Endothelial cell of umbilical vein (primary cell): Measurements from ENCODE around the gene LYRM1. TPM values are rescaled to one million over a fixed set of nuclear protein-coding genes. Genes with fewer than 3 reads are reported as not detected.

Experiments
- BruUV-seq: library from RNA; stranded (reverse); fragments of 400-500 nt; replicated peaks from 2 replicates; lab custom pipeline; 2021; lab: Mats Ljungman, UMichigan
- CTCF ChIA-PET: fragments of 300-600, 350-600 bp; sonication (Branson Sonifier 250); formaldehyde crosslinking; loops from one replicate; lab custom pipeline; 2021; ENCODE audit warnings: antibody characterized with exemption, inconsistent platforms; lab: Charles Lee
- POLR2A ChIA-PET: fragments of 300-600, 350-600 bp; sonication (Branson Sonifier 250); formaldehyde crosslinking; loops from one replicate; lab custom pipeline; 2021; ENCODE audit warnings: antibody characterized with exemption, inconsistent platforms; lab: Charles Lee
- DNase-seq: peaks from one replicate; pipeline ENCODE4 v3.0.0-alpha.2; 2011; ENCODE audit warnings: low read depth, low spot score
- FAIRE-seq: peaks from 2 replicates; lab custom pipeline; 2011; peaks lifted over from hg19 to GRCh38; lab: Jason Lieb, UNC
- H2AFZ ChIP-seq: 2 replicates; pipeline ENCODE4 v1.6.0; 2012; ENCODE audit warnings: low read depth, low read length, control low read depth, inconsistent platforms
- H3K27ac ChIP-seq: 2 replicates; pipeline ENCODE4 v1.5.1; 2011; ENCODE audit warnings: low read depth, mild to moderate bottlenecking, control low read depth, low read length, moderate library complexity; ENCODE audit not compliant: insufficient read depth
- H3K27me3 ChIP-seq, 2 experiments: 2 replicates each; pipeline versions ENCODE4 v1.6.0 to v1.6.1; 2011; ENCODE audit warnings: low read length in 2 of 2, mixed read lengths in 1 of 2; ENCODE audit not compliant: control insufficient read depth in 2 of 2, insufficient read depth in 2 of 2
- H3K36me3 ChIP-seq, 2 experiments: 2 replicates in 1 of 2; 3 replicates in 1 of 2; pipeline ENCODE4 v1.5.1; 2011; ENCODE audit warnings: low read length in 2 of 2, mild to moderate bottlenecking in 1 of 2, moderate library complexity in 1 of 2; ENCODE audit not compliant: control insufficient read depth in 2 of 2, insufficient read depth in 2 of 2; ENCODE audit errors: extremely low read depth in 1 of 2
- H3K4me1 ChIP-seq: 3 replicates; pipeline ENCODE4 v1.5.1; 2011; ENCODE audit warnings: mild to moderate bottlenecking, low read length; ENCODE audit not compliant: control insufficient read depth, insufficient read depth; ENCODE audit errors: extremely low read depth
- H3K4me2 ChIP-seq: 2 replicates; pipeline ENCODE4 v1.6.1; 2011; ENCODE audit warnings: low read length, control low read depth, mixed read lengths; ENCODE audit not compliant: insufficient read depth
- H3K4me3 ChIP-seq, 3 experiments: fragments of 200-600 bp in 1 of 3; sonication (generic), shearing (Covaris generic) in 1 of 3; replicated peaks in 1 of 3; 2 replicates each; pipeline ENCODE4 v1.5.1; 2011 to 2016; ENCODE audit warnings: control low read depth in 3 of 3, low read length in 3 of 3, mild to moderate bottlenecking in 2 of 3, inconsistent platforms in 1 of 3, low read depth in 1 of 3, moderate library complexity in 1 of 3; ENCODE audit not compliant: insufficient read depth in 1 of 3
- H3K79me2 ChIP-seq: 2 replicates; pipeline ENCODE4 v1.6.0; 2012; ENCODE audit warnings: low read length, inconsistent platforms; ENCODE audit not compliant: control insufficient read depth, insufficient read depth
- H3K9ac ChIP-seq: replicated peaks from 2 replicates; pipeline ENCODE3; 2011; ENCODE audit warnings: low read length, control low read depth; ENCODE audit not compliant: insufficient read depth; ENCODE audit errors: extremely low read depth
- H3K9me1 ChIP-seq: replicated peaks from 3 replicates; pipeline ENCODE4 v1.6.0; 2011; ENCODE audit warnings: mild to moderate bottlenecking, low read length; ENCODE audit not compliant: control insufficient read depth, insufficient read depth; ENCODE audit errors: extremely low read depth
- H3K9me3 ChIP-seq: replicated peaks from 2 replicates; pipeline ENCODE4 v1.5.1; 2012; ENCODE audit warnings: low read length, inconsistent platforms; ENCODE audit not compliant: control insufficient read depth, insufficient read depth
- H4K20me1 ChIP-seq: replicated peaks from 2 replicates; pipeline ENCODE3; 2011; ENCODE audit warnings: mild to moderate bottlenecking, low read length; ENCODE audit not compliant: control insufficient read depth, insufficient read depth; ENCODE audit errors: extremely low read depth
- CTCF ChIP-seq, 2 donors: IDR thresholded peaks; 1 replicate in 1 of 2; 2 replicates in 1 of 2; pipeline ENCODE4 v1.5.1; 2011; ENCODE audit warnings: low read length in 2 of 2, mild to moderate bottlenecking in 2 of 2, moderate library complexity in 2 of 2, control low read depth in 1 of 2, inconsistent platforms in 1 of 2, low read depth in 1 of 2; ENCODE audit not compliant: insufficient read depth in 1 of 2; ENCODE audit errors: extremely low read depth in 1 of 2
- EZH2 ChIP-seq: IDR thresholded peaks from 2 replicates; pipeline ENCODE4 v1.6.1; 2012; ENCODE audit warnings: borderline replicate concordance, low read depth, mild to moderate bottlenecking, moderate library complexity, low read length, inconsistent platforms; ENCODE audit not compliant: severe bottlenecking
- FOS ChIP-seq: IDR thresholded peaks from 2 replicates; pipeline ENCODE4 v1.6.1; 2011; ENCODE audit warnings: mild to moderate bottlenecking, low read length, moderate library complexity, borderline replicate concordance; ENCODE audit not compliant: insufficient read depth
- GATA2 ChIP-seq: IDR thresholded peaks from 2 replicates; pipeline ENCODE4 v1.7.0; 2011; ENCODE audit warnings: low read depth, mild to moderate bottlenecking, moderate library complexity, mixed read lengths, low read length; ENCODE audit not compliant: insufficient read length, insufficient read depth
- JUN ChIP-seq: IDR thresholded peaks from 2 replicates; pipeline ENCODE4 v1.6.1; 2011; ENCODE audit warnings: borderline replicate concordance, low read depth; ENCODE audit not compliant: insufficient read length, insufficient read depth
- MAX ChIP-seq: IDR thresholded peaks from 2 replicates; pipeline ENCODE4 v1.6.1; 2011; ENCODE audit not compliant: insufficient read depth, insufficient read length
- MYC ChIP-seq: IDR thresholded peaks from one replicate; pipeline ENCODE4 v1.6.1; 2011; ENCODE audit warnings: mild to moderate bottlenecking, low read depth, low read length
- POLR2A ChIP-seq: IDR thresholded peaks from 2 replicates; pipeline ENCODE4 v1.6.1; 2012; ENCODE audit warnings: low read depth, mild to moderate bottlenecking, control low read depth, low read length
- POLR2AphosphoS5 ChIP-seq: IDR thresholded peaks from 2 replicates; pipeline ENCODE4 v1.6.1; 2012; ENCODE audit warnings: low read depth, mild to moderate bottlenecking, control low read depth, low read length, moderate library complexity; ENCODE audit not compliant: insufficient read depth
- dilution Hi-C: fragments of 300-500 bp; cut with MboI; formaldehyde crosslinking; loops from one replicate; pipeline ENCODE4 v1.15.0; 2019; ENCODE audit warnings: low sequenced_read_pairs; ENCODE audit not compliant: extremely low pct_ligation_motif_present
- intact Hi-C: fragments of 100-400 bp; cut with micrococcal nuclease; formaldehyde crosslinking; loops from one replicate; pipeline ENCODE4 v1.10.0; 2022
- polyA plus RNA-seq, 4 experiments: library from polyadenylated mRNA; depleted of rRNA in 3 of 4; stranded (reverse) in 3 of 4; unstranded in 1 of 4; fragments of >200 nt; gene quantifications; 2 replicates each; pipeline versions ENCODE4 v1.2.1 to v1.2.3, GENCODE V29; 2011 to 2012; ENCODE audit warnings: missing spikeins in 1 of 4
- total RNA-seq: library from RNA; stranded (reverse); gene quantifications from 2 replicates; pipeline ENCODE4 v1.2.3, GENCODE V29; 2021

Gene LYRM1
- total and polyA plus RNA-seq, 2 donors (not counting 3 experiments of a cell fraction or from before 2014, with no cell fraction given) = 20.4 to 28.4 TPM

GRCh38 chr16:20957153-20957552, 56.6 kb downstream of the LYRM1 start:
- intact Hi-C loops = no loop called here
- no peaks in the 10 kb centered on the region for H4K20me1 ChIP-seq
- no peaks in the 10 kb centered on the region for H3K36me3 ChIP-seq
- dilution Hi-C loops = no loop called here
- H3K9ac ChIP-seq = no peak overlapping the region
- no peak overlapping the region for H3K4me3 ChIP-seq
- TF ChIP-seq FOS = no peak
- no peak for TF ChIP-seq POLR2A
- TF ChIP-seq MYC = no peak
- no peak for TF ChIP-seq CTCF (IDR thresholded peaks at IDR 0.05; ENCODE audit: extremely low read depth in 1 of 2, insufficient read depth in 1 of 2, low read depth in 1 of 2, low read length in 2 of 2)
- H3K27ac ChIP-seq = no peak overlapping the region
- H3K4me1 ChIP-seq = no peaks in the 10 kb centered on the region
- no TSS peak for BruUV-seq
- no peak for DNase-seq
- ChIA-PET CTCF (interaction anchor here (1.4 kb wide), 1 partner anchor 107 kb away, joined by 4 read pairs; no protein-coding TSS in a partner anchor), POLR2A (interaction anchor here (0.7 kb wide), 1 partner anchor 92 kb away, joined by 5 read pairs; no protein-coding TSS in a partner anchor)
- H3K4me2 ChIP-seq = no peak overlapping the region
- no peaks in the 10 kb centered on the region for H3K79me2 ChIP-seq
- no peaks in the 10 kb centered on the region for H3K27me3 ChIP-seq
- FAIRE-seq = no peak
- no peaks in the 10 kb centered on the region for H3K9me1 ChIP-seq
- H2AFZ ChIP-seq = no peak overlapping the region
- no peaks in the 10 kb centered on the region for H3K9me3 ChIP-seq

- H3K4me3 ChIP-seq = no peak overlapping the region
- FAIRE-seq = no peak
- no peak overlapping the region for H3K27ac ChIP-seq
- no peak overlapping the region for H3K4me2 ChIP-seq
- no peaks in the 10 kb centered on the region for H3K4me1 ChIP-seq
- BruUV-seq = no TSS peak
- H3K27me3 ChIP-seq = peaks cover 0 to 2% of the 10 kb centered on the region in 2 experiments
- dilution Hi-C loops = no loop called here
- no peaks in the 10 kb centered on the region for H4K20me1 ChIP-seq
- TF ChIP-seq GATA2 (no peak), MAX (no peak), MYC (no peak), JUN (no peak), EZH2 (no peak), POLR2A (no peak), CTCF (IDR thresholded peaks at IDR 0.05; ENCODE audit: extremely low read depth in 1 of 2, insufficient read depth in 1 of 2, low read depth in 1 of 2, low read length in 2 of 2) (no peak), POLR2AphosphoS5 (no peak), FOS (no peak)
- H3K36me3 ChIP-seq = no peaks in the 10 kb centered on the region
- no peaks in the 10 kb centered on the region for H3K79me2 ChIP-seq
- no peaks in the 10 kb centered on the region for H3K9me3 ChIP-seq
- no peak for DNase-seq
- no peak overlapping the region for H2AFZ ChIP-seq
- ChIA-PET CTCF (interaction anchor here (1.7 kb wide), 1 partner anchor 110 kb away, joined by 4 read pairs; no protein-coding TSS in a partner anchor), POLR2A (no interaction called here)
- H3K9me1 ChIP-seq = no peaks in the 10 kb centered on the region
- intact Hi-C loops = no loop called here
- H3K9ac ChIP-seq = no peak overlapping the region
These were observed 60.3 kb downstream of the LYRM1 start for GRCh38 chr16:20960899-20961298.
